Measurements from ENCODE around the gene RILPL1.

Gene RILPL1

DNA sequence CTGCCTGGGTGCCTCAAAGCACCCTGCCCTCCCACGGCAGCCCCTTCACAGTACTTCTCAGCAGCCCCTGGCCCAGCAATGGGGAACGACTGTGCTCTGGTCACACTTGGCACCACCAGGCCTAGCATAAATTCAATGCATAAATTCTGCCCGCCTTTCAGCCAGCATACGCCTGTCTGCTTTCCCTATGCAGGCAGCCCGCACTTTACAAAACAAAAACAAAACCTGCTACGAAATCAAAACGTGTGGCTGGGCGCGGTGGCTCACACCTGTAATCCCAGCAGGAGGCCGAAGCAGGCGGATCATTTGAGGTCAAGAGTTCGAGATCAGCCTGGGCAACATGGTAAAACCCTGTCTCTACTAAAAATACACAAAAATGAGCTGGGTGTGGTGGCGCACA lies 42.0 kb downstream of the RILPL1 start:
- DNase-seq (ENCODE audit: low read depth), result no peak
- no peak overlapping the region for H3K4me3 ChIP-seq (replicated peaks; ENCODE audit: low read depth, low read length)
- TF ChIP-seq, protein P1, sequence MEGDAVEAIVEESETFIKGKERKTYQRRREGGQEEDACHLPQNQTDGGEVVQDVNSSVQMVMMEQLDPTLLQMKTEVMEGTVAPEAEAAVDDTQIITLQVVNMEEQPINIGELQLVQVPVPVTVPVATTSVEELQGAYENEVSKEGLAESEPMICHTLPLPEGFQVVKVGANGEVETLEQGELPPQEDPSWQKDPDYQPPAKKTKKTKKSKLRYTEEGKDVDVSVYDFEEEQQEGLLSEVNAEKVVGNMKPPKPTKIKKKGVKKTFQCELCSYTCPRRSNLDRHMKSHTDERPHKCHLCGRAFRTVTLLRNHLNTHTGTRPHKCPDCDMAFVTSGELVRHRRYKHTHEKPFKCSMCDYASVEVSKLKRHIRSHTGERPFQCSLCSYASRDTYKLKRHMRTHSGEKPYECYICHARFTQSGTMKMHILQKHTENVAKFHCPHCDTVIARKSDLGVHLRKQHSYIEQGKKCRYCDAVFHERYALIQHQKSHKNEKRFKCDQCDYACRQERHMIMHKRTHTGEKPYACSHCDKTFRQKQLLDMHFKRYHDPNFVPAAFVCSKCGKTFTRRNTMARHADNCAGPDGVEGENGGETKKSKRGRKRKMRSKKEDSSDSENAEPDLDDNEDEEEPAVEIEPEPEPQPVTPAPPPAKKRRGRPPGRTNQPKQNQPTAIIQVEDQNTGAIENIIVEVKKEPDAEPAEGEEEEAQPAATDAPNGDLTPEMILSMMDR (IDR thresholded peaks at IDR 0.05; ENCODE audit: low read length, missing control alignments), result no peak

DNA sequence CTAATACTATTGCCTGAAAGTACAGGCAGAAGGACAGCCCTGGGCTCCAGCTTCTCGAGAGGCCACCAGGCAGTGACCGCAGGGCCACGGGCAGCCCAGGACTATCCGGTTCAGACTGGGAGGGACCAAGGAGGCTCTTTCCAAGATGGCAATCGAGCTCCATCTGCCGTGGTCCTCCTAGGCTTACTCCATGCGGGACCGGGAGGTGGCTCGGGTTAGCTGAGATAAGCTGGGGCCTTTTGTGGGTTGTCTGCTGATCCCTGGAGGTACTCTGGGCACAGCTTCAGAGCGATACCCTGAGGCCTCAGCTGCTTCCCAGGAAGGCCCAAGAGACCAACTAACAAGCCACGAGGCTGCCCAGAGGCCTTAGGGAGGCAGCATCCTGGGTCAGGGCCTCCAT lies 42.5 kb downstream of the RILPL1 start:
- H3K4me3 ChIP-seq (replicated peaks; ENCODE audit: low read depth, low read length), result no peak overlapping the region
- TF ChIP-seq, protein P1 (IDR thresholded peaks at IDR 0.05; ENCODE audit: low read length, missing control alignments), result no peak
- no peak for DNase-seq (ENCODE audit: low read depth)

DNA sequence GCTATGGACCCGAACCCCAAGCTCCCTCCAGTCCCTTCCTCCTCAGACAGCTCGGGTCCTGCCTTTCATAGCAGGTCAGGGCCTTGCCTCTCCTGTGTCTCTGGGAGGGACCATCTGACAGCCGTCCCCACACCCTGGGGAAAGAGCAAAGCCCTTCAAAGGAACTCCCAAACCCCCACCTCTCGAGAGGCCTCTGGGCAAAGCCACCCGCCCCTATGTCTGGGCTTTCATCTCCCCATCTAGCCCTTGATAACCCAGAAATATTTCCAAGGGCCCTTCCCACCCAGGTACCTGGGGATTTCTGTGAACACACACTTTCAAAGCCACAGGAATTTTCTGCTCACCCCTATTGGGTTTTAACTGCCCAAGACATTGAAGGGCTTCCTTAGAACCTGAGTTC lies 43.4 kb downstream of the RILPL1 start:
- DNase-seq (ENCODE audit: low read depth), result no peak
- TF ChIP-seq, protein P1 (IDR thresholded peaks at IDR 0.05; ENCODE audit: low read length, missing control alignments), result no peak
- H3K4me3 ChIP-seq (replicated peaks; ENCODE audit: low read depth, low read length), result no peak overlapping the region

DNA sequence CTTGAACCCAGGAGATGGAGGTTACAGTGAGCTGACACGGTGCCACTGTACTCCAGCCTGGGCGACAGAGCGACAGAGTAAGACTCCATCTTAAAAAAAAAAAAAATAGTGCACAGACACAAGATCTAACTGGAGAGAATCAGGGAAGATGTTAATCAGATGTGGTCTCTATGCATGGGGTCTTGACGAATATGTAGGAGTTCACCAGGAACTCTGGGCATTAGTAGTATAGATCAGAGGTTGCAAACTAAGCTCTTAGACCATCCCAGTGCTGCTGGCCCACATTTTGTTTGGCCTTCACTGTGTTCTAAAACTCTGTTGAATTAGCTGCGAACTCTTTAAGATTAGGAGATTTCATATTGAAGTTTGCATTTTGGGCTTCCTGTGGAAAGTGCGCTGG lies 43.9 kb downstream of the RILPL1 start:
- no peak for DNase-seq (ENCODE audit: low read depth)
- TF ChIP-seq, protein P1 (IDR thresholded peaks at IDR 0.05; ENCODE audit: low read length, missing control alignments), result no peak

DNA sequence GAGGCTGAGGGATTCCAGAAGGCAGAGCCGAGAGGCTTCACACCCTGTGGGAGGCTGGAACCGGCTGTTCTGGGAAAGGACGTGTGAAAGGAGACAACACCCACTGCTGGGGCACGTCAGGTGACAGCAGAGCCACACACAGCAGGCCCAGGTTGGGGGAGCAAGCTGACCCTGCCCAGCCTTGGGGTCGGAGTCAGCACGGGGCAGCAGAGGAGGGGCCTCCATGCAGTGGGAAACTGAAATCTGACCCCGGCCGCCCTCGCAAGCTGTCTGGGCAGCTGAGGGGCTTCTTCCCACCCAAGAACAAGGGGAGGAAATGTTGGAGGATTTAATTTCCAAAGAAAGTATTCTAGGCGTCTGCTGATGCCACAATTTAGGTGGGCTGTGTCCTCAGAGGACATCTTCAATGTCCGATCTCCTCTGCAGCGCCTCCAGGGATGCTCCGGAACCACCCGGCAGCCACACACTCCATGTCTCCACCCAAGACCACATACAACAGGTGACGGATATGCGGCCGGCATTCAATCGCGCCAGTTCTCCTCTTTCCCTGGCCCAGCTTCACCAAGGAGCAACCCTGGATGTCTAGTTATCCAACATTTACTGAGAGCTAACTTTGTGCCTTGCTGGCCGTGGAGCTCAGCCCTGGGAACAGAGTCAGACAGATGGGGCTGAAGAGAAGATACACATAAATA lies 44.8 kb downstream of the RILPL1 start:
- no peak overlapping the region for H3K4me3 ChIP-seq (replicated peaks; ENCODE audit: low read depth, low read length)
- DNase-seq (ENCODE audit: low read depth), result no peak
- TF ChIP-seq, protein P1 (IDR thresholded peaks at IDR 0.05; ENCODE audit: low read length, missing control alignments), result no peak

More for the DNA sequence above, 43.9 kb downstream of the RILPL1 start:
- H3K4me3 ChIP-seq (replicated peaks; ENCODE audit: low read depth, low read length), result no peak overlapping the region

DNA sequence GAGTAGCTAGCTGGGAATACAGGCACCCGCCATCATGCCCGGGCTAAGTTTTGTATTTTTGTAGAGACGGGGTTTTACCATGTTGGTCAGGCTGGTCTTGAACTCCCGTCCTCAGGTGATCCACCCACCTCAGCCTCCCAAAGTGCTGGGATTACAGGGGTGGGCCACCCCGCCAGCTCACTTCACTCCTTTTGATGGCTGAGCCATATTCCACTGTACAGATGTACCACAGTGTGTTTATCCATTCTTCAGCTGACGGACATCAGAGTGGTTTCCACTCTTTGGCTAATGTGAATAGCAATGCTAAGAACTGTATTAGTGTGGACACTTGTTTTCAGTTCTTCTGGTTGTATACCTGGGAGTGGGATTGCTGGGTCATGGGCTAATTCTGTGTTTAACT lies 46.1 kb downstream of the RILPL1 start:
- TF ChIP-seq, protein P1 (IDR thresholded peaks at IDR 0.05; ENCODE audit: low read length, missing control alignments), result no peak
- no peak overlapping the region for H3K4me3 ChIP-seq (replicated peaks; ENCODE audit: low read depth, low read length)
- DNase-seq (ENCODE audit: low read depth), result no peak

DNA sequence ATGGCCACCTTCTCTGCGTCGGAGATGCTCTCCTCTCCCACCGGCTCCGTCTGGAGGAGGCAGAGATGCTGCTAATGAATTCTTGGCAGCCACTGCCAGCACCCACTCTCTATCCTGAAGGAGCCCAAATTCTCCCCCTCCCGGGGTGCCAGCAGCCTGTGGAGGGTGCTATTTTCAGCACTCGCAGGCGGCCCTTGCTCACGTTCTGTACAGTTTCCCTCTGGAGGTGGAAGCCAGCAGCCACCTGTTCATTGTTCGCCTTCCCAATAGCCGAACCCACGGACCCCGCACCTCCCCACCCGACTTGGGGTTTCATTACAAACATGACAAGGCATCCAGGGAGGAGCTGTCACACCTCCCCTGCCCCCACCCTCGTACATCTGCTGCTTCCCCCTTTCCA lies 47.8 kb downstream of the RILPL1 start:
- TF ChIP-seq, protein P1 (IDR thresholded peaks at IDR 0.05; ENCODE audit: low read length, missing control alignments), result no peak
- no peak for DNase-seq (ENCODE audit: low read depth)
- H3K4me3 ChIP-seq (replicated peaks; ENCODE audit: low read depth, low read length), result no peak overlapping the region
